ENCODE measurements around the gene SEPTIN14.
"Not testable (repeated sequence)": the region's sequence is repeated elsewhere in the genome, so short reads cannot be mapped to it uniquely, and the experiment has no call there.

Gene SEPTIN14

DNA sequence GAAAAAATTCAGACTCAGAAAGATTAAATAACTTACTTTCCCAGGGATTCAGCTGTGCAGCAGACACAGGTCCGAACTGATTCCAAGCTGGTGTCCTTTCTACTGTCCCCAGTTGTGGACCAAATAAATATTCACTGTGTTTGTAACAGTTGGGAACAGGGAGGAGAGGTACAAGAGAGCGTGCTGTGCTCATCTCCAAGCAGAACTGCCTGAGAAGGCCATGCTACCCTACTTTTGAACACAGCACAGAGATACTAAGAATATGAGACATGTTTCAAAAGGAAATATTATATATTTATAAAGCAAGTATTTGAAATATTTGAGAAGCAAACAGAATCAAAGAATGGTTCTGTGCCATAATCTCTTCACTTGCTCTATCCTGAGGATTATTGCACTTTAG is at the start of gene SEPTIN14:
TSS of gene SEPTIN14 (minus strand) at position 101 of the 400 bp plus-strand sequence. CDS start 756 bp downstream, outside the sequence.
- DNase-seq (ENCODE audit: low read depth in 2 of 2): not testable (repeated sequence)

DNA sequence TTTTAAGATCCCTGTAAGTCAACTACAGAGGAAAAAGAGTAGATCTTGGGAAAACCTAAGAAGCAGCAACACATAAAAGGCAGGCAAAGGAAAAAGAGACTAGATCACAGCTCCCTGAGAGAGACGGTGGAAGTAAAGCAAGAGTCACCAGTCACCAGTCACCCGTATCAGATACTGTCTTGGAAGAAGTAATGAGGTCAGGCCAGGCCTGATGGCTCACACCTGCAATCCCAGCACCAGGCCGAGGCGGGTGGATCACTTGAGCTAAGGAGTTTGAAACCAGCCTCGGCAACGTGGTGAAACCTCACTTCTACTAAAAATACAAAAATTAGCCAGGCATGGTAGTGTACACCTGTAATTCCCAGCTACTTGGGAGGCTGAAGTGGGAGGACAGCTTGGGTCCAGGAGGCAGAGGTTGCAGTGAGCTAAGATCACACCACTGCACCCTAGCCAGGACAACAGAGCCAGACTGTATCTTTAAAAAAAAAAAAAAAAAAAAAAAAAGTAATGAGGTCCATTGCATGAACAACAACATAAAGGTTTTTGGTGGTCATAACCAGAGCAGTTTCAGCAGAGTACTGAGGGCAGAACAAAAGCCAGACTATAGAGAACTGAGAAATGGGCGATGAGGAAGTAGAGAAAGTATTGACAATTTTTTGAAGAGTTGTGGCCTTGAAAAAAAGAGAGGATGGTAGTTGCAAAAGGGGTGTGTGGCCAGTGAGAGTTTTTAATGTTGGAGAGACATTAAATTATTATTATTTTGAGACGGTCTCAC is 41.6 kb upstream of the SEPTIN14 start:
- no peak for DNase-seq (ENCODE audit: low read depth in 2 of 2)

DNA sequence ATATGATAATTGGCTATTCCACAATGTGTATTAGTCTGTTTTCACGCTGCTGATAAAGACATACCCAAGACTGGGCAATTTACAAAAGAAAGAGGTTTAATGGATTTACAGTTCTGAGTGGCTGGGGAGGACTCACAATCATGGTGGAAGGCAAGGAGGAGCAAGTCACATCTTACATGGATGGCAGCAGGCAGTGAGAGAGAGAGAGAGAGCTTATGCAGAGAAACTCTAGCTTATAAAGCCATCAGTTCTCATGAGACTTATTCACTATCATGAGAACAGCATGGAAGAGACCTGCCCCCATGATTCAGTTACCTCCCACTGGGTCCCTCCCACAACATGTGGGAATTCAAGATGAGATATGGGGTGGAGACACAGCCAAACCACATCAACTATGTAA is 38.5 kb upstream of the SEPTIN14 start:
- not testable (repeated sequence) for DNase-seq (ENCODE audit: low read depth in 2 of 2)

DNA sequence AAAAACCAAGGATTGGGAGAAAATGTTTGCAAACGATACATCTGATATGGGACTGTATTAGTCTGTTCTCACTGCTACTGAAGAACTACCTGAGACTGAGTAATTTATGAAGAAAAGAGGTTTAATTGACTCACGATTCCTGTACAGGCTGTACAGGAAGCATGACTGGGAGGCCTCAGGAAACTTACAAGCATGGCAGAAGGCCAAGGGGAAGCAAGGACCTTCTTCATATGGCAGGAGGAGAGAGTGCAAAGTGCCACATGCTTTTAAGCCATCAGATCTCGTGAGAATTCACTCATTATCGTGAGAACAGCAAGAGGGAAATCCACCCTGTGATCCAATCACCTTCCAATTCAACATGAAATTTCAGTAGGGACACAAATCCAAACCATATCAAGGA is 35.7 kb upstream of the SEPTIN14 start:
- no peak for DNase-seq (ENCODE audit: low read depth in 2 of 2)

DNA sequence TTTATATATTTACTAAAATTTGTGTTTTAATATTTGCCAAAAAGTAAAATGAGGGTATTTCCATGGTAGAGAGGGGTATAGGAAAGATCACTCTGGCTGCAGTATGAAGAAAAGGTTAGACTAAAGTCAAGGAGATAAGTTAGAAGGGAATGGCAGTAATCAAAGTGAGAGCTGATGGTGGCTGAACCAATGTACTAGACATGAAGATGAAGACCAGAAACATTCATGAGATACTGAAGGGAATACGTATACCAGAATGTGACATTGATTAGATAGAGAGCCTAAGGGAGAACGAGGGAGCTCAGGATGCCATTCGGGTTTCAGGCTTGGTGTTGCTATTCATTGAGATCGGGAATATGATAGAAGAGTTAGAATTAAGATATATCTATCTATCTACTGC is 32.5 kb upstream of the SEPTIN14 start:
- no peak for DNase-seq (ENCODE audit: low read depth in 2 of 2)

DNA sequence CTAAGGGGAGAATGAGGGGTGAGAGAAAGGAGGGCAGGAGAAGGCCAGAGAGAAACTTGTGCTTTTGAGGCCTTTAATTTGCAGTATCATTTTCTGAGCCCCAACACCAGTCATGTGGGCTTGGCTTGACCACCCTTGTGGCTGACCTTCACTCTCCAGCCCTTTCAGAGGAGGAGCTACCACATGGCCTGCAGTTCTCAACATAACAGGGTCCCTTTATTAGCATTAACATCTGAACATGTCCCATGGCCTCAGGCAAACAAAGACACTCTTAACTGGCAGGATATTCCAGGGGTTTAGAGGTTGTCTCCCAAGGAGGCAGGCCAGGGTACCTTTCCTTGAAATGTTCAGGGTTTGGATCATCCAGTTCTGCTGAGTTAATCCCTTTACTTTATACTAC is 31.4 kb upstream of the SEPTIN14 start:
- DNase-seq (ENCODE audit: low read depth in 2 of 2): no peak

DNA sequence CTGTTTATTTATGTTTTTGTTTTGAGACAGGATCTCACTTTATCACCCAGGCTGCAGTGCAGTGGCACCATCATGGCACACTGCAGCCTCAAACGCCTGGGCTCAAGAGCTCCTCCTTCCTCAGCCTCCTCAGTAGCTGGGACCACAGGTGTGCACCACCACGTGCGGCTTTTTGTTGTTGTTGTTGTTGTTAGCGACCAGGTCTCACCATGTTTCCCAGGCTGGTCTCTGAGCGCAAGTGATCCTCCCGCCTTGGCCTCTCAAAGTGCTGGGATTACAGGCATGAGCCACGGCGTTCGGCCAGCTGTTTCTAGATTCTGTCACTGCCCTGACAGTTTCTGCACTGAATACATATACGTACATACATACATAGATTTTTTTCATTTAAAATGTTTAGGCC is 25.8 kb upstream of the SEPTIN14 start:
- DNase-seq (ENCODE audit: low read depth in 2 of 2): not testable (repeated sequence)

DNA sequence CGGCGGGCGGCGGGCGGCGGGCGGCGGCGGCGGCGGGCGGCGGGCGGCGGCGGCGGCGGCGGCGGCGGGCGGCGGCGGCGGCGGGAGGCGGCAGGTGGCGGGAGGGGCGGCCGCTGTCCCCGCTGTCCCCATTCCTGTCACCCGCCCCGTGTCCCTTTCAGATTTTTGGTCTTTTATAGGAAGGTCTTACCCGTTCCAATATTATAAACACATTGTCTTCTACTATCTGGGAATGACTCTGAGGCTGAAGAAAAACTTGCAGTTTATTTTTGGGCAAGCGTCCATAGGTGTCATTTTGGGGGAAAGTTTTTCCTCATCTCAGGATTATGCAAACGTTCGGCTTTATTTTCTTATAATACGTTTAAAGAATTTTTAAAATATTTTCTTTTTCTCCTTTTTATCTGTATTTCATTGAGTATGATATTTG is 25.3 kb upstream of the SEPTIN14 start:
- DNase-seq (ENCODE audit: low read depth in 2 of 2): no peak

DNA sequence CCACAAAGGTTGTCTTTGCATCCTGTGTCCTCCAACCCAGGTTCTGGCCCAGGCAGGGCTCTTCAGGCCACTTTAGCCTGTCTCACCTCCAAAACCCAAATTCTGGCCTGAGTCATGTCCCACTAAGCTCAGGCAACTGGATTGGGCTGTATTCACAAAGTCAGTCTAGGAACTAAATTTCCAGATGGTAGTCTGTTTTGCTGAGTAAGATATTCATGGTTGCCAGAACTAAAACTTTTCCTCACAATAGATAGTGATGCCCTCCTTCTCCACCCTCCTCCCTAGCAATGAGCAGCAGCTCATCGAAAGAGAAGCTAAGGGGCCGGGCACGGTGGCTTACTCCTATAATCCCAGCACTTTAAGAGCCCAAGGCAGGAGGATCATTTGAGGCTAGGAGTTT is 21.8 kb upstream of the SEPTIN14 start:
- no peak for DNase-seq (ENCODE audit: low read depth in 2 of 2)

DNA sequence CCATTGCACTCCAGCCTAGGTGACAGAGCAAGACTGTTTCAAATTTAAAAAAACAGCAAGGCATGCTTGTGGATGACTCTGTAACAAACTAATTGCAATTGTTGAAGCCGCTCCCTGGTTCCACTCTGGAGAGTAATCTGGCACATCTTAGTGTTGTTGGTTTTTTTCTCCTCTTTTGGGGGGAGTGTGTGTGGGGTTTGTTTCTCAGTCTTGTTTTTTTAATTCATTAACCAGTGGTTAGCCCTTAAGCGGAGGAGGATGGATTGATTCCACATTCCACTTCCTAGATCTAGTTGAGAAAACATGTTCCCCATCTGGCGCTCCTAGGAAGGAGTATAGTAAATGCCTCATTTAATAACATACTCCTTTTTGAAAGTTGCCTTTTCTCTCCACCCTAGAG is 16.1 kb upstream of the SEPTIN14 start:
- no peak for DNase-seq (ENCODE audit: low read depth in 2 of 2)

DNA sequence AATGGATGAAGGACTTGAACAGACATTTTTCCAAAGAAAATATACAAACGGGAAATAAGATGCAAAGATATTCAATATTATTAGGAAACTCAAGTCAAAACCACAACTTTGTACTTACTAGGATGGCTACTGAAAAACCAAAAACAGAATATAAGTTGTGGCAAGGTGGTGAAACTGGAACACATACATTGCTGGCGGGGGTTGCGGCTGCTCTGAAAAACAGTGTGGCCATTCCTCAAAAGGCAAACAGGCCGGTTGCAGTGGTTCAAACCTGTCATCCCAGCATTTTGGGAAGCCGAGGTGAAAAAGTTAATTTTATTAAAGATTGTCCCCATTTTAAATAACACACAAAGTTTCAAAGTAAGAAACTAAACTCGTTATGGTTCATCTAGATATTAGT is 14.8 kb upstream of the SEPTIN14 start:
- no peak for DNase-seq (ENCODE audit: low read depth in 2 of 2)

DNA sequence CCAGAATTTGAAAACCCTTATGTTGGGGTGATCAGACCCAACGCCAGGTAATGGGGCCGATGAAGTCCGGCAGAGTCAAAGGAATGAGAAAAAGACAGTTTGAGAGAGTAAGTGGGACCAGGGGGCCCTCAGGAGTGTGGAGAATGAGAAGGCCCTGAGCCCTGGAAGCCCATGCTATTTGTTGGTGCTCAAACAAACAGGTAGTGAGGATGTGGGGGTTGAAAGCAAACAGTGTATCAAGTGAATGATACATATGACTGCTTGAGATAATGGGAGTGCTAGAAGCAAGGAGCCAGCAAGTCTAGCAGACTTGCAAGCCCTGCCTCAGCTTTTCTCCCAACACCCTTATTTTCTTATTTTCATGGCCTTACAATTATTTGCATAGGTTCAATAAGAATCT is 11.2 kb upstream of the SEPTIN14 start:
- DNase-seq (ENCODE audit: low read depth in 2 of 2): no peak

DNA sequence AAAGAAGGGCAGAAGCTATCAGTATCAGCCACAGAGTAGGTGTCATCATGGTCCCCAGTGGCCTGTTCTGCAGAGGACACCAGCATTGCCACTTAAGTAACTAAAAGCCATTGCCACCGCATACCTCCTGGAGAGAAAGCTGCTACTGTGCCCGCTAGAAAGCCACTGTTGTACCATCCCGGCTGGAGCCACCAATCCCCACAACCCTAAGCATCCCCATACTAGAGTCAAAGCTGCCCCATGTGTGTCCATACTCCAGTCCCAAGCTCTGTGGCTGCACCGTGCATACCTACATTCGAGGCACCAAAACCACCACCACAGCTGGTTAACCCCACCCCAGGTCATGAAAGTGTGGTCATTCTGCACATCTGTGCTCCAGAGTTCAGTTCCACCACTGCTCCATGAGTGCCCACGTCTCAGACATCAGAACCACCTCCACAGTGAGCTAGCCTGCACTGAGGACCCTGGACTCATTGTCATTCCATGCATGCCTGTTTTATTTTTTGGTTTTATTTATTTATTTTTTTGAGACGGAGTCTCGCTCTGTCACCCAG is 9.5 kb upstream of the SEPTIN14 start:
- DNase-seq (ENCODE audit: low read depth in 2 of 2): no peak

DNA sequence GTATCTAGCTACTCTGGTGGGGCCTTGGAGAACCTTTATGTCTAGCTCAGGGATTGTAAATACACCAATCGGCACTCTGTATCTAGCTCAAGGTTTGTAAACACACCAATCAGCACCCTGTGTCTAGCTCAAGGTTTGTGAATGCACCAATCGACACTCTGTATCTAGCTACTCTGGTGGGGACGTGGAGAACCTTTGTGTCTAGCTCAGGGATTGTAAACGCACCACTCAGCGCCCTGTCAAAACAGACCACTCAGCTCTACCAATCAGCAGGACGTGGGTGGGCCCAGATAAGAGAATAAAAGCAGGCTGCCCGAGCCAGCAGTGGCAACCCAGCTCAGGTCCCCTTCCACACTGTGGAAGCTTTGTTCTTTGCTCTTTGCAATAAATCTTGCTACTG is 6.4 kb upstream of the SEPTIN14 start:
- not testable (repeated sequence) for DNase-seq (ENCODE audit: low read depth in 2 of 2)

DNA sequence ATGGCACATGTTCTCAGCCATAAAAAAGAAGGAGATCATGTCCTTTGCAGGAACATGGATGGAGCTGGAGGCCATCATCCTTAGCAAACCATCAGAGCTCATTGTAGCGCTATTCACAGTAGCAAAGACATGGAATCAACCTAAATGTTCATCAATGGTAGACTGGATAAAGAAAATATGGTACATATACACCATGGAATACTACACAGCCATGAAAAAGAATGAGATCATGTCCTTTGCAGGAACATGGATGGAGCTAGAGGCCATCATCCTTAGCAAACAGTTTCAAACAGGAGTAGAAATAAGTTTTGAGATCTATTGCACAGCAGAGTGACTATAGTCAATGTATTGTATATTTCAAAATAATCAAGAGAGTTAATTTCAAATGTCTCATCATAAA is 17.4 kb downstream of the SEPTIN14 start:
- not testable (repeated sequence) for DNase-seq (ENCODE audit: low read depth in 2 of 2)

DNA sequence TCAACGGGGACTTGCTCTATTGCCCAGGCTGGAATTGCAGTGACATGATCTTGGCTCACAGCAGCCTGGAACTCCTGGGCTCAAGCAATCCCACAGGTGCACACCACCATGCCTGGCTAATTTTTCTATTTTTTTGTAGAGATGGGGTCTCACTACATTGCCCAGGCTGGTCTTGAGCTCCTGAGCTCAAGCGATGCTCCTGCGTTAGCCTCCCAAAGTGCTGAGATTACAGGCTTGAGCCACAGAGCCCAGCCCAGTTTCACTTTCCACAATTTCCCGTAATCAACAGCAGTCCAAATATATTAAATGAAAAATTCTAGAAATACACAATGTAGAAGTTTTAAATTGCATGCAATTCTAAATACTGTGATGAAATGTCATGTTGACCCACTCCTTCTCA is 24.0 kb downstream of the SEPTIN14 start:
- DNase-seq (ENCODE audit: low read depth in 2 of 2): no peak

DNA sequence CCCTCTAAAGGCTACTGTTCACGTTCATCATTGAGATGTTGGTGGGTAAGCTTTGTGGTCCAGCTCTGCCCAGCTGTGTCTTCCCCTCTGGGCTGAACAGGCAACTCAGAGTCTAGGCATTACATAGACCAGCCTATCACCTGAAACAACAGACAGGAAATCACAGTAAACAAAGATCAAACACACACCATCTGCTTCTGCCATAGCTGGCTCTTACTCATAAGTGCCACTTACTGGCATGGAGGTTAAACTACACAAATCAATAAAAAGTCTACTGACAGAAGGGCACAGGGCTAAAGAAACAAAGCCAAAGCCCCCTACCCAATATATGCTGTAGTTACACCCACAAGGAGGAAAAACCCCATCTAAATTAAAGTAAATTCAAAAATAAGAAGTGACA is 35.0 kb downstream of the SEPTIN14 start:
- DNase-seq (ENCODE audit: low read depth in 2 of 2): no peak

DNA sequence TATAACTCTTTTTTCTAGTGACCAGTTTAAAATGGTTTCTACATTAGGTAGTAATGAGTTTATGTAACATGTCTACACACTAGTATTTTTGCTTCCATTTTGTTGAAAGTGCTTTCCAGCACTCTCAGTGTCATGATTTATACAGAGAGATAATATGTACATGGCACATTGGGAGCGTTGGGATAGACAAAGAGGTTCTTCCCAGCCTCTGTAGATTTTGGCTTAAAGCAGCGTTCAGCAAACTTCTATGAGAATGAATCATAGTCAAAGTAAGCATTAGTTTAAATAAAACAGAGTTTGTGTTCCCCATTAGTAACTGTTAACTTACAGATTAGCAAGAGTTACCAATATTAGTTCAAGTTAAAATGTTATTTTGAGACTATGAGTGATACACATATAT is 43.9 kb downstream of the SEPTIN14 start:
- no peak for DNase-seq (ENCODE audit: low read depth in 2 of 2)

DNA sequence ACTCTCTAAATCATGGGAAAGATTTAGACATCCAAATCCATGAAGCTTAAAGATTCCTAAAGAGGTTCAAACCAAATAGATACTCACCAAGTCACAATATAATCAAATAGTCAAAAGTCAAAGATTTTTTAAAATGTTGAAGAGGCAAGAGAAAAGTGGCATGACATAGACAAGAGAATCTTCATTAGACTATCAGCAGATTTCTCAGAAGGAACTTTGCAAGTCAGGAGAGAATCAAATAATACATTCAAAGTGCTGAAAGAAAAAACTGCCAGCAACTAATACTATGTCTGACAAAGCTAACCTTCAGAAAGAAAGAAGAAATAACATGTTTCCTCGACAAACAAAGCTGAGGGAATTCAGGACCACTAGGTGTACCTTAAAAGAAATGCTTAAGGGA is 65.3 kb downstream of the SEPTIN14 start:
- not testable (repeated sequence) for DNase-seq (ENCODE audit: low read depth in 2 of 2)

DNA sequence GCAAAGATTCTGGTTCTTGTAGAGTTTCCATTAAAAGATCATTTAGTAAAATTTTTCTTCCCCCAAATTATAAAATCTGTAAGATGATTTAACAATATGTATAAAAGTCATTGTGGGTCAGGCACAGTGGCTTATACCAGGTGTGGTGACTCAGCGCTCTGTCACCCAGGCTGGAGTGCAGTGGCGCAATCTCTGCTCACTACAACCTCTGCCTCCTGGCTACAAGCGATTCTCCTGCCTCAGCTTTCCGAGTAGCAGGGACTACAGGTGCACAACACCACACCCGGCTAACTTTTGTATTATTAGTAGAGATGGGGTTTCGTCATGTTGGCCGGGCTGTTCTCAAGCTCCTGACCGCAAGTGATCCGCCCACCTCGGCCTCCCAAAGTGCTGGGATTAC is 68.0 kb downstream of the SEPTIN14 start:
- DNase-seq (ENCODE audit: low read depth in 2 of 2): no peak

DNA sequence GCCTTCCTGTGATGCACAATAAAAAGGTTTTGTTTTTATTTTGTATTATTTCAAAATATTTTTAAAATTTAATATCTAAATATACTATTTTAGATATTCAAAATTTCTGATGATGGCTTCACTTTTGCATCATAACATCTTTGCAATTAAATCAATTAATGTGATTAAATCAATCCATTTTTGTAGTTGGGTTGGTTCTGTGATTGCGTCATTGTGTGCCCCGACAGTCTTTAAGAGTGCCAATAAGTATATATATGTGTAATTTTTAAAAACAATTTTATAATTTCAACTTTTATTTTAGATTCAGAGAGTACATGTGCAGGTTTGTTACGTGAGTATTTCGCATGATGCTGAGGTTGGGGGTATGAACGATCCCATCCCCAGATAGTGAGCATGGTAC is 70.5 kb downstream of the SEPTIN14 start:
- no peak for DNase-seq (ENCODE audit: low read depth in 2 of 2)

DNA sequence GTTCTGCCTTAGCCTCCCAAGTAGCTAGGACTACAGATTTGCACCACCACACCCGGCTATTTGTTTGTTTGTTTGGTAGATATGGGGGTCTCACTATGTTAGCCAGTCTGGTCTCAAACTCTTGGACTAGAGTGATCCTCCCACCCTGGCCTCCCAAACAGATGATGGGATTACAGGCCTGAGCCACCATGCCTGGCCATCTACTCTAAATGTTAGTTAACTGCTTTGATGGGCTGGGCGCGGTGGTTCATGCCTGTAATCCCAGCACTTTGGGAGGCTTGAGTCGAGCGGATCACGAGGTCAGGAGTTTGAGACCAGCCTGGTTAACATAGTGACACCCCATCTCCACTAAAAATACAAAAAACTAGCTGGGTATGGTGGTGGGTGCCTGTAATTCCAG is 74.8 kb downstream of the SEPTIN14 start:
- DNase-seq (ENCODE audit: low read depth in 2 of 2): no peak

DNA sequence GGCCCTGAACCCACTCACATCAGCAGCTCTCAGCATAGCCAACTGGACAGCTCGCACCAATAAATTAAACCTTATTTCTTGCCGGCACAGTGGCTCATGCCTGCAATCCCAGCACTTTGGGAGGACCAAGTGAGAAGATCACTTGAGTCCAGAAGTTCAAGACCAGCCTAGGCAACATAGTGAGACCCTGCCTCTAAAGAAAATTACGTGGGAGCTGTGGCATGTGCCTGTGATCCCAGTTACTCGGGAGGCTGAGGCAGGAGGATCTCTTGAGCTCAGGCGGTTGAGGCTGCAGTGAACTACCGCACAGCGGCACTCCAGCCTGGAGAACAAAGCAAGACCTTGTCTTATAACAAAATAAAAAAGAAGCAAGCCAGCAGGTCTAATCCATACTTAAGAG is 75.7 kb downstream of the SEPTIN14 start:
- DNase-seq (ENCODE audit: low read depth in 2 of 2): no peak

DNA sequence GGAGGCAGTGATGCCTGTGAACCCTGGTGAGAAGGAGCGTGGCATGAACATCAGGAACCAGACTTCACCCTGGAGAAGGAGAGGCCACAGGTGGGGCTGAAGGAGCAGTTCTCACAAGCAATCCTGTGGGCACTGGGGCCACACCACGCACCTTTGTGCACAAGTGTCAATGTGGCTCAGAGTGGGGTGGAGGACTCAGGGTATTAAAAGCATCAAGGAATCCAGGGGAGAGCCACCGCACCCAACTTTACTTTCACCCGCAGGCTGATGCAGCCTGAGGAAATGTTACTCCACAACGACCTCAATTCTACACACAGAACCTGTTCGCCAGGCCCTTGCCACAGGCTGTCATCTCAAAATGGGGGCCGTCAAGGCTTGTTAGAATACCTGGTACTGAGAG is 77.1 kb downstream of the SEPTIN14 start:
- DNase-seq (ENCODE audit: low read depth in 2 of 2): not testable (repeated sequence)

Measured in activated CD4-positive, alpha-beta T cell treated with anti-CD3 and anti-CD28 coated beads for 24 hours (primary cell).